GM20431 (cell line): ENCODE results near the gene CAMK2A.

ENCODE experiments used
- in situ Hi-C: fragments of 300-500 bp; cut with MseI, MboI; formaldehyde crosslinking; loops from one replicate; pipeline ENCODE4 v1.15.0; 2020; ENCODE audit warnings: low sequenced_read_pairs; ENCODE audit not compliant: unreplicated experiment

The CAMK2A gene

DNA sequence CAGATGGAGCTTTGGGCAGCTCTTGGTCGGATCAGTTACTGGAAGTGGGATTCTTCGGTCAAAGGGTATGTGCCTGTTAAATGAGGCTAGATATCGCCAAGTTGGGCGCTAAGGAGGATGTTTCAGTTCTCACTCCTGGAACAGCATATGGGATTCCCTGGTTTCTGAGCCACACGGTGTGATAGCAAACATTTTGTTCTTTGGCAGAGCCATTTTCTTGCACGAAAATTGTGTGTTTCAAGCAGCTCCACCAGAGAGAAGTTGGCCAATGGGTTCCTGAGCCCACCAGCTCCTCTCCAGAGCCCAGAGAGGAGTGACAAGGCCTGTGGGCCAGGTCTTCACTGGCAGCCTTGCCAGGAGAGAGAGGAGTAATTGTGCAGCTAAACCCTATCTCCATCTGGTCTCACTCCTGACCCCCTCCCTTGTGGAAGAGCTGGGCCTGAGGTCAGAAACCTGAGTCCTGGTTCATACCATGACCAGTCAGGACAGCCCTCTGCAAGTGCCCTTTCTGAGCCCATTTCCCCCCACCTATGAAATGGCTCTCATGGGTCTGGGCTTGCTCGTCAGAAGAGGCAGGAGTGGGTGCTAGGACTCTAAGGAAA lies 110.5 kb downstream of the CAMK2A start:
- in situ Hi-C loops: no loop called here

DNA sequence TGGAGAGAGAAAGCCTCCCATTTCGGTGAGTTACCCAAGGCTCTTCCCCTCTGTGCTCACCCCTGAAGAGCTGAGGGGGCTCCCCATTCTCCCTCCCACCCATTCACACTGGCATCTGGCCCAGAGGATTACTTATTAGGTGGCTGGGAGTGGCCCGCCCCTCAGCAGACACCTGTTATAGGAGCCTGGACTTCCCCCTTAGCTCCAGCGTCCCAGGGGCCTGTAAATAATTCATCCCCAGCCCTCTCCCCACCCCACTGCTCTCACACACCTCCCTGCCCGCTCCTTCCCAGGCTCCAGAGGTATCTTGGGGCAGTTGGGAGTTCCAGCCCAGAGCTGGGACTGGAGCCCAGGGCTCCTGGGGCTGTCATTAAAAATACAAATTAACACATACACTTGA lies 111.3 kb downstream of the CAMK2A start:
- in situ Hi-C loops: no loop called here

DNA sequence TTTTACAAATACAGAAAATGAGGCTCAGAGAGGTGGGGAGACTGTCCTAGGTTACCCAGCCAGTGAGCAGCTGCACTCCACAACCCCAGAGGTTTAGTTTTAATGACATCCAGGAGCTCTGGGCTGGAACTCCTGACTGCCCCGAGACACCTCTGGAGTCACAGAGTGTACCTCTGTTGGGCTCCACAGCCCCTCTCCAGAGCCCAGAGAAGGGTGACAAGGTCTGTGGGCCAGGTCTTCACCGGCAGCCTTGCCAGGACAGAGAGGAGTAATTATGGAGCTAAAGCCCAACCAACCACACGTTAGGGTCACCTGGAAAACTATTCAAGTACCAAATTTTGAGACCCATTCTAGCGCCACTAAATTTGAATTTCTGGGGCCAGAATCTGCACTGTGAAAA lies 111.9 kb downstream of the CAMK2A start:
- in situ Hi-C loops: no loop called here

DNA sequence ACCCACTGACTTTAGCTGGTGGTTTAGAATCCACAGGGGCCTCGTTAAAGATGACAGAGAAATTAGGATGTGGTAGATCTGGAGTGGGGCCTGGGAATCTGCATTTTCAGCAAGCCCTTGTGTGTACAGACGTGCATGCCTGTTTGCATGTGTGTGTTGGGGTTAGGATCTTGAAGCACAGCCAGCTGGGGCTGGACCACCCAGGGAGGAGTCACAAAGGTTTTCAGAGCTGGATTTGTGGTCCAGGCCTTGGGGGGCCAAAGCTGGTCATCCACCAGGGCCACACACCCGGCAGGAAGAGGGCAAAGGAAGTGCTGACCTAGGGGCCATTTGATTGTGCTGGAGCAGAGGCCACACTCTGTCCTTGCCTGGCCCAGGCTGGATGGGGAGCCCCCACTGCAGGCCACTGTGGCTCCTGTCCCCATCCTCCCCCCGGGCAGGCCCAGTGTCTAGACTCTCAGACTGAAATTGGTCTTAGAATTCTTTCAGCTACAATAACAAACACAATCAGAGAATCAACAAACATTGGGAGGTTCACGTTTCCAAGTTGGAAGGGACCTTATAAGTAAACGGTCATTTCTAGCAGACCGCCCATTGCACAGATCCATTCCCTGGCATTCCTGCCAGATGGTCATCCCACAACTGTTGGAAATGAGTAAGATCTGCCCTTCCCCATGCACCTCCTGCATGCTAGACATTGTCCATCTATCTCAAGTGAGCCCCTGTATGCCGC lies 112.7 kb downstream of the CAMK2A start:
- in situ Hi-C loops: no loop called here

DNA sequence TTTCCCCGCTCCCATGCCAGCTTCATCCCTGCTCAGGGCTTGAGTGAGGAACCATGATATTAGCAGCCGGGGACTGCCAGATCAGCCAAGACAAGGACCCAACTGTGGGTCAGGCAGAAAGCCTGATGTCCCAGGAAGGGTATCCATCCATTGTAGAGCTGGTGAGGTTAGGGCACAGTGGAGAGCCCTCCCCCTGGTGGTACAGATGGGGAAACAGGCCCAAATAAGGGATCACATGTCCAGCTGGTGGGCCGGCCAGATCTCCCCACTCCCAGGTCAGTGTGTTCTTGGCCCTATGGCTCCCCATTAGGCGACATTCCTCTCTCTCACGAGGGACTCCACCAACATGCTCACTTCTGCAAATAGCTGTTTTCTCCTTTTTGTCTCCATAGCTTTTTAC lies 114.0 kb downstream of the CAMK2A start:
- in situ Hi-C loops: no loop called here

DNA sequence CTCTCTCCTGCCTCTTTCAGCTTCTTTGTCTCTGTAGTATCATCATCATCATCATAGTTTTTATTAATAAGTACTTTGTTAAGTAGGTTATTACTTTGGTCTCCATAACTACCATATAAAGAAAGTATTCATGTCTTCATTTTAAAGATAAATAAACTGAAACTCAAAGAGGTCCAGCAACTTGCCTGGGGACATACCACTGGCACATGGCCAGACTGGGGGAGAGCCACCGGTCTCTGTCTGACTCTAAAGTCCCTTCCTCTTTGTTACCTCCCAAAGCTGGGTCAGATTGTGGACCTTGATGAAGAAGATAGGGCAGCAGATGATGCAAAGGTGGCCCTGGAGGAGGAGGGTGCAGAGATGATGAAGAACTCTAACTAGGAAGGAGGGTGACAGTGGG lies 114.5 kb downstream of the CAMK2A start:
- in situ Hi-C loops: no loop called here

DNA sequence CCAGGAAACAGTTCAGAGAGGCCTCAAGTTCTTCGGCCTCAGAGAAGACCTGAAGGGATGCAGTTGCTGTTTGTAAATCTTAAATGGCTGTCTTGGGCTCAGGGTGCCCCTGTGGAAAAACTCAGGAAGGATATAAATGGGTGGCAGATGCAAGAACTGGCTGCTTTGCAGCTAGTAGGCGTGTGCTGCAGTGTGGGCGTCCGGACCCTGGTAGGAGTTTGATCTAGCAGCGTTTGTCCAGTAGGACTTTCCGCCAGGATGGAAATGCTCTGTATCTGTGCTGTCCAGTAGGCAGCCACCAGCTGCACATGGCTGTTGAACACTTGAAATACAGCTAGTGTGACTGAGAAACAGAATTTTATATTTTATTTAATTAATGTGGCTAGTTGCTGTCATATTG lies 115.3 kb downstream of the CAMK2A start:
- in situ Hi-C loops: no loop called here

DNA sequence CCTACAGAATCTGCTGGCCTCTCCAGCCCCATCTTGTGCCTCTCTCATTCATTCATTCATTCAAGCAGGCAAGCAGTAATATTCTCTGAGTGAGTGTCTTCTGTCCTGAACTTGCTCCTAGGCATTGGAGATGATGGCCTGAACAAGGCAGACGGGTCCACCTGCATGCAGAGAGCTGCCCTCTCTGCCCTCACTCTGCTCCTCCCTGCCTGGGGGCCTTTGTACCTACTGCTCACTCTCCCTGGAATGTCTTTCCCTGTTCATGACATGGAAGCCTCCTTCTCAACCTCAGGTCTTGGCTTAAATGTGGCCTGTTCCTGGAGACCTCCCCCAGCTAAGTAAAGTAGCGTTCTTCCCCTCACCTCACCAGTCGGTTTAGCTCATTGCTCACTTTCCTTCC lies 116.4 kb downstream of the CAMK2A start:
- in situ Hi-C loops: no loop called here

DNA sequence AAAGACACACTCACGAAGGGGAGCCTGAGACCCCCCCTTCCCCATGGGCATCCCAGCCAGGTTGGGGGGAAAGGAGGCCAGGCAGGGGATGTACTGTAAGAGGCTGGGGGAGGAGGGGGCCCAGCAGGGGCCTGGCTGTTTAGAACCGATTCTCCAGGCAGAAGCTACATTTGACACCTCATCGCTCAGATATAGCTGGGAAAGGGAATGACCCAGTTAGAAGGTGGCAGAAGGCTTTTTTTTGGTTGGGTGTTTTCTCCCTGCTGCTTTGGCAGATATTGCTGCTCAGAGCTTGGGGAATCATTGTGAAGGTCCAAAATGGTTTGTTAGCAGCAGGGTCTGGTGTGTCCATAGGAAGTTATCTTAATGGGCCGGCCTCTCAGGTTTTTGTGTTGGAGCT lies 117.0 kb downstream of the CAMK2A start:
- in situ Hi-C loops: no loop called here

DNA sequence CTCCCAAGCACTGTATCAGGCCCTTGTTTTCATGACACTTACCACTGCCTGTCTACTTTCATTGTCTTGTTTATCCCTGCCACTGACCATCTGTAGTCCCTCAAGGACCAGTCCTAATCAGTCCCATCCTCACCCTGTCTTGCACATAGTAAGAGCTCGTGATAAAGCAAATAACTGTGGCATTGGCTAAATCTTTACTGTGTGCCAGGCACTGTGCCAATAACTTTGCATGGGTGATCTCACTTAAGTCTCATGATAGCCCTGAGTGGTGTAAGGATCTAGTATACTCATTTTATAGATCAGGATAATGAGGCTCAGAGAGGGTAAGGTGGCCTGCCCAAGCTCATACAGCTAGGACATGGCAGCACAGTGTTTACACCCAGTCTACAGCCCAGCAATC lies 117.4 kb downstream of the CAMK2A start:
- in situ Hi-C loops: no loop called here
